Activated naive CD4-positive, alpha-beta T cell treated with anti-CD3 and anti-CD28 coated beads, Interleukin-2, amount 50 U/mL, for 24 hours (primary cell): Measurements from ENCODE around the gene GGTLC2.

Experiments used
- H3K27ac Mint-ChIP-seq: one replicate; pipeline ENCODE4 v1.8.0; 2021; ENCODE audit warnings: mild to moderate bottlenecking, mixed read lengths
- H3K27me3 Mint-ChIP-seq: one replicate; pipeline ENCODE4 v1.8.0; 2021; ENCODE audit warnings: mixed read lengths
- H3K36me3 Mint-ChIP-seq: one replicate; pipeline ENCODE4 v1.8.0; 2021; ENCODE audit warnings: mixed read lengths
- H3K4me1 Mint-ChIP-seq: one replicate; pipeline ENCODE4 v1.8.0; 2021; ENCODE audit warnings: mixed read lengths
- H3K4me3 Mint-ChIP-seq: one replicate; pipeline ENCODE4 v1.8.0; 2021; ENCODE audit warnings: mild to moderate bottlenecking, mixed read lengths
- H3K9me3 Mint-ChIP-seq: one replicate; pipeline ENCODE4 v1.8.0; 2021; ENCODE audit warnings: mixed read lengths

GGTLC2 gene

GRCh38 chr22:22691716-22692701, 47.6 kb downstream of the GGTLC2 start:
- Mint-ChIP-seq H3K9me3 (no peaks in the 10 kb centered on the region), H3K4me3 (no peak overlapping the region), H3K4me1 (no peaks in the 10 kb centered on the region), H3K27ac (peak overlapping the region; percentile 38), H3K27me3 (no peaks in the 10 kb centered on the region), H3K36me3 (no peaks in the 10 kb centered on the region)

- H3K4me3 Mint-ChIP-seq, result no peak overlapping the region
- no peak overlapping the region for H3K27ac Mint-ChIP-seq
- no peaks in the 10 kb centered on the region for H3K9me3 Mint-ChIP-seq
- H3K27me3 Mint-ChIP-seq, result no peaks in the 10 kb centered on the region
- no peaks in the 10 kb centered on the region for H3K4me1 Mint-ChIP-seq
- no peaks in the 10 kb centered on the region for H3K36me3 Mint-ChIP-seq
These were observed 48.5 kb downstream of the GGTLC2 start for GRCh38 chr22:22692707-22693530.

- Mint-ChIP-seq H3K4me3 (no peak overlapping the region), H3K9me3 (no peaks in the 10 kb centered on the region), H3K36me3 (no peaks in the 10 kb centered on the region), H3K4me1 (no peaks in the 10 kb centered on the region), H3K27ac (no peak overlapping the region), H3K27me3 (no peaks in the 10 kb centered on the region)
These were observed 49.1 kb downstream of the GGTLC2 start for GRCh38 chr22:22693531-22693884.

GRCh38 chr22:22694106-22694505, 49.7 kb downstream of the GGTLC2 start:
- H3K36me3 Mint-ChIP-seq, result no peaks in the 10 kb centered on the region
- H3K27me3 Mint-ChIP-seq, result no peaks in the 10 kb centered on the region
- H3K9me3 Mint-ChIP-seq, result no peaks in the 10 kb centered on the region
- no peak overlapping the region for H3K4me3 Mint-ChIP-seq
- no peak overlapping the region for H3K27ac Mint-ChIP-seq
- H3K4me1 Mint-ChIP-seq, result no peaks in the 10 kb centered on the region

GRCh38 chr22:22696104-22696503, 51.7 kb downstream of the GGTLC2 start:
- H3K27ac Mint-ChIP-seq, result no peak overlapping the region
- H3K27me3 Mint-ChIP-seq, result no peaks in the 10 kb centered on the region
- H3K36me3 Mint-ChIP-seq, result no peaks in the 10 kb centered on the region
- no peak overlapping the region for H3K4me3 Mint-ChIP-seq
- H3K4me1 Mint-ChIP-seq, result no peaks in the 10 kb centered on the region
- H3K9me3 Mint-ChIP-seq, result no peaks in the 10 kb centered on the region
